ENCODE data around the gene MACF1.
A peak's percentile ranks its signal among the peaks of the same experiment; 100 is the strongest.
"Not testable (repeated sequence)": the region's sequence is repeated elsewhere in the genome, so short reads cannot be mapped to it uniquely, and the experiment has no call there.

Gene MACF1

GRCh38 chr1:39481289-39481688, 276.8 kb downstream of the MACF1 start:
- H3K27ac Mint-ChIP-seq, result no peak overlapping the region
- H3K4me1 Mint-ChIP-seq, result no peaks in the 10 kb centered on the region
- H3K9me3 Mint-ChIP-seq, result no peaks in the 10 kb centered on the region
- DNase-seq (ENCODE audit: low spot score in 2 of 2) (no peak), ATAC-seq (no peak)
- H3K36me3 Mint-ChIP-seq, result peaks cover 100% of the 10 kb centered on the region
- H3K4me3 Mint-ChIP-seq, result no peak overlapping the region

GRCh38 chr1:39483276-39483675, 278.8 kb downstream of the MACF1 start:
- no peak overlapping the region for H3K4me3 Mint-ChIP-seq
- H3K4me1 Mint-ChIP-seq, result no peaks in the 10 kb centered on the region
- H3K27ac Mint-ChIP-seq, result peak overlapping the region; percentile 58
- no peaks in the 10 kb centered on the region for H3K9me3 Mint-ChIP-seq
- no peak for DNase-seq (ENCODE audit: low spot score in 2 of 2)
- no peak for ATAC-seq
- peaks cover 100% of the 10 kb centered on the region for H3K36me3 Mint-ChIP-seq

- no peak for ATAC-seq
- H3K4me1 Mint-ChIP-seq, result no peaks in the 10 kb centered on the region
- DNase-seq (ENCODE audit: low spot score in 2 of 2), result no peak
- H3K36me3 Mint-ChIP-seq, result peaks cover 100% of the 10 kb centered on the region
- H3K4me3 Mint-ChIP-seq, result no peak overlapping the region
- H3K9me3 Mint-ChIP-seq, result no peaks in the 10 kb centered on the region
- H3K27ac Mint-ChIP-seq, result no peak overlapping the region
These were observed 280.1 kb downstream of the MACF1 start for GRCh38 chr1:39484564-39484963.

- H3K36me3 Mint-ChIP-seq, result peaks cover 95% of the 10 kb centered on the region
- DNase-seq (ENCODE audit: low spot score in 2 of 2) (no peak), ATAC-seq (no peak)
- H3K4me3 Mint-ChIP-seq, result no peak overlapping the region
- H3K27ac Mint-ChIP-seq, result peak overlapping the region; percentile 37
- peaks cover 2% of the 10 kb centered on the region for H3K4me1 Mint-ChIP-seq
- no peaks in the 10 kb centered on the region for H3K9me3 Mint-ChIP-seq
These were observed 280.7 kb downstream of the MACF1 start for GRCh38 chr1:39485046-39485803.

- DNase-seq (ENCODE audit: low spot score in 2 of 2), result no peak
These were observed 283.6 kb downstream of the MACF1 start for GRCh38 chr1:39488012-39488545.

GRCh38 chr1:39488793-39489566, 284.5 kb downstream of the MACF1 start:
- H3K4me1 Mint-ChIP-seq, result peaks cover 8% of the 10 kb centered on the region
- no peaks in the 10 kb centered on the region for H3K9me3 Mint-ChIP-seq
- DNase-seq (ENCODE audit: low spot score in 2 of 2) (no peak), ATAC-seq (no peak)
- H3K27ac Mint-ChIP-seq, result no peak overlapping the region
- H3K4me3 Mint-ChIP-seq, result no peak overlapping the region
- peaks cover 58% of the 10 kb centered on the region for H3K36me3 Mint-ChIP-seq

More at GRCh38 chr1:39488012-39488545, 283.6 kb downstream of the MACF1 start:
- peaks cover 8% of the 10 kb centered on the region for H3K4me1 Mint-ChIP-seq
- no peaks in the 10 kb centered on the region for H3K9me3 Mint-ChIP-seq
- H3K4me3 Mint-ChIP-seq, result no peak overlapping the region
- H3K36me3 Mint-ChIP-seq, result peaks cover 67% of the 10 kb centered on the region
- no peak overlapping the region for H3K27ac Mint-ChIP-seq
- ATAC-seq, result no peak

- peaks cover 50% of the 10 kb centered on the region for H3K36me3 Mint-ChIP-seq
- DNase-seq (ENCODE audit: low spot score in 2 of 2) (no peak), ATAC-seq (no peak)
- H3K4me3 Mint-ChIP-seq, result peak overlapping the region; percentile 65
- H3K4me1 Mint-ChIP-seq, result peaks cover 8% of the 10 kb centered on the region
- peak overlapping the region; percentile 70 for H3K27ac Mint-ChIP-seq
- no peaks in the 10 kb centered on the region for H3K9me3 Mint-ChIP-seq
These were observed 285.2 kb downstream of the MACF1 start for GRCh38 chr1:39489567-39490239.

GRCh38 chr1:39490596-39491145, 286.2 kb downstream of the MACF1 start:
- Mint-ChIP-seq H3K36me3 (peaks cover 41% of the 10 kb centered on the region), H3K9me3 (no peaks in the 10 kb centered on the region), H3K4me1 (peaks cover 8% of the 10 kb centered on the region), H3K4me3 (peak overlapping the region; percentile 65), H3K27ac (peak overlapping the region; percentile 65)
- DNase-seq (ENCODE audit: low spot score in 2 of 2) (peak in 1 of 2 donors; percentile 16), ATAC-seq (no peak)

- peak; percentile 86 for ATAC-seq
- Mint-ChIP-seq H3K36me3 (peaks cover 34% of the 10 kb centered on the region), H3K4me3 (peak within 1 kb of the TSS; percentile 65), H3K9me3 (no peaks in the 10 kb centered on the region), H3K4me1 (peaks cover 8% of the 10 kb centered on the region), H3K27ac (peak within 1 kb of the TSS; percentile 65)
- peak; percentile 62 to 86 for DNase-seq (ENCODE audit: low spot score in 2 of 2)
These were observed 286.8 kb downstream of the MACF1 start, which contains the start of gene BMP8A for GRCh38 chr1:39491146-39491921. TSS of gene BMP8A (plus strand) at chr1:39491636. CDS start at chr1:39491992, 356 bp downstream.

- H3K4me3 Mint-ChIP-seq, result peak overlapping the region; percentile 53
- not testable (repeated sequence) for ATAC-seq; H3K9me3 Mint-ChIP-seq; H3K27ac Mint-ChIP-seq; H3K4me1 Mint-ChIP-seq; DNase-seq (ENCODE audit: low spot score in 2 of 2)
- H3K36me3 Mint-ChIP-seq, result peaks cover 24% of the 10 kb centered on the region
These were observed 287.9 kb downstream of the MACF1 start for GRCh38 chr1:39492118-39493042.

- not testable (repeated sequence) for DNase-seq (ENCODE audit: low spot score in 2 of 2); H3K9me3 Mint-ChIP-seq; H3K4me1 Mint-ChIP-seq; ATAC-seq; H3K27ac Mint-ChIP-seq
- Mint-ChIP-seq H3K36me3 (peaks cover 15% of the 10 kb centered on the region), H3K4me3 (peak overlapping the region; percentile 53)
These were observed 288.7 kb downstream of the MACF1 start for GRCh38 chr1:39493043-39493810.

GRCh38 chr1:39494671-39495410, 290.3 kb downstream of the MACF1 start:
- Mint-ChIP-seq H3K4me1 (peaks cover 8% of the 10 kb centered on the region), H3K4me3 (no peak overlapping the region), H3K9me3 (no peaks in the 10 kb centered on the region), H3K36me3 (no peaks in the 10 kb centered on the region), H3K27ac (no peak overlapping the region)
- no peak for DNase-seq (ENCODE audit: low spot score in 2 of 2)
- ATAC-seq, result no peak

Measured in stimulated activated effector memory CD8-positive, alpha-beta T cell treated with anti-CD3 and anti-CD28 coated beads, Interleukin-12 subunit alpha, Interleukin-12 subunit beta, amount 100 ng/mL, for 72 hours (primary cell).